MM.1S (cell line): ENCODE results near the gene SNTG2.

Experiments
- DNase-seq: peaks from one replicate; pipeline ENCODE4 v3.0.0-alpha.2; 2015
- H2AFZ ChIP-seq: fragments of 300-600 bp; sonication (generic); 2 replicates; pipeline ENCODE4 v1.6.0; 2016; ENCODE audit warnings: antibody characterized with exemption, low read length
- H3F3A ChIP-seq: fragments of 300-600 bp; sonication (generic); 2 replicates; pipeline ENCODE4 v1.6.1; 2016; ENCODE audit warnings: mild to moderate bottlenecking, antibody characterized with exemption, low read length, moderate library complexity, mixed read lengths; ENCODE audit not compliant: insufficient read depth
- H3K27ac ChIP-seq: fragments of 300-600 bp; sonication (generic); 2 replicates; pipeline ENCODE4 v1.5.1; 2016; ENCODE audit warnings: mild to moderate bottlenecking, low read length
- H3K27me3 ChIP-seq: fragments of 300-600 bp; sonication (generic); replicated peaks from 2 replicates; pipeline ENCODE4 v1.6.0; 2016; ENCODE audit warnings: low read length; ENCODE audit not compliant: insufficient read depth
- H3K36me3 ChIP-seq: fragments of 300-600 bp; sonication (generic); replicated peaks from 2 replicates; pipeline ENCODE4 v1.6.1; 2016; ENCODE audit warnings: mild to moderate bottlenecking, low read length, mixed read lengths; ENCODE audit not compliant: insufficient read depth
- H3K4me1 ChIP-seq: fragments of 300-600 bp; sonication (generic); 2 replicates; pipeline ENCODE4 v1.6.1; 2016; ENCODE audit warnings: low read length, mixed read lengths
- H3K4me2 ChIP-seq: fragments of 300-600 bp; sonication (generic); 2 replicates; pipeline ENCODE4 v1.6.0; 2016; ENCODE audit warnings: low read depth, low read length
- H3K4me3 ChIP-seq: fragments of 300-600 bp; sonication (generic); 2 replicates; pipeline ENCODE4 v1.5.1; 2016; ENCODE audit warnings: low read length, mixed read lengths
- H3K79me2 ChIP-seq: fragments of 300-600 bp; sonication (generic); 2 replicates; pipeline ENCODE4 v1.6.1; 2016; ENCODE audit warnings: mixed run types, low read length, mixed read lengths
- H3K9ac ChIP-seq: fragments of 300-600 bp; sonication (generic); 2 replicates; pipeline ENCODE4 v1.6.1; 2016; ENCODE audit warnings: low read length, mixed read lengths
- H3K9me2 ChIP-seq: fragments of 300-600 bp; sonication (generic); replicated peaks from 2 replicates; pipeline ENCODE4 v1.6.1; 2016; ENCODE audit warnings: mild to moderate bottlenecking, low read length, mixed read lengths; ENCODE audit not compliant: insufficient read depth
- H3K9me3 ChIP-seq: fragments of 300-600 bp; sonication (generic); replicated peaks from 2 replicates; pipeline ENCODE4 v1.6.1; 2016; ENCODE audit warnings: mild to moderate bottlenecking, low read length, mixed read lengths; ENCODE audit not compliant: insufficient read depth
- H4K20me1 ChIP-seq: fragments of 300-600 bp; sonication (generic); 2 replicates; pipeline ENCODE4 v1.6.1; 2016; ENCODE audit warnings: mild to moderate bottlenecking, low read length, moderate library complexity, mixed read lengths; ENCODE audit not compliant: insufficient read depth
- CTCF ChIP-seq: fragments of 300-600 bp; sonication (generic); IDR thresholded peaks from 2 replicates; pipeline ENCODE4 v1.5.1; 2016; ENCODE audit warnings: antibody characterized with exemption, low read length, mixed read lengths
- EZH2 ChIP-seq: fragments of 300-600 bp; sonication (generic); optimal IDR thresholded peaks from 2 replicates; pipeline ENCODE3; 2017; ENCODE audit warnings: low read depth, mild to moderate bottlenecking, antibody characterized with exemption, low read length, mixed read lengths
- EZH2phosphoT487 ChIP-seq: fragments of 300-600 bp; sonication (generic); IDR thresholded peaks from 2 replicates; pipeline ENCODE4 v1.6.1; 2018; ENCODE audit warnings: antibody characterized with exemption, low read length

The SNTG2 gene

GRCh38 chr2:904246-905024 lies 46.2 kb upstream of the SNTG2 start:
- no peak overlapping the region for H3K4me2 ChIP-seq
- H3F3A ChIP-seq: no peaks in the 10 kb centered on the region
- DNase-seq: no peak
- no peaks in the 10 kb centered on the region for H3K36me3 ChIP-seq
- no peak overlapping the region for H3K9ac ChIP-seq
- no peak overlapping the region for H2AFZ ChIP-seq
- H3K4me1 ChIP-seq: no peaks in the 10 kb centered on the region
- no peaks in the 10 kb centered on the region for H3K27me3 ChIP-seq
- H3K9me2 ChIP-seq: no peaks in the 10 kb centered on the region
- no peaks in the 10 kb centered on the region for H3K9me3 ChIP-seq
- H3K27ac ChIP-seq: no peak overlapping the region
- TF ChIP-seq CTCF (no peak), EZH2phosphoT487 (no peak), EZH2 (no peak)
- H3K4me3 ChIP-seq: no peak overlapping the region
- no peaks in the 10 kb centered on the region for H3K79me2 ChIP-seq
- no peaks in the 10 kb centered on the region for H4K20me1 ChIP-seq

- H3K9ac ChIP-seq: no peak overlapping the region
- TF ChIP-seq CTCF (no peak), EZH2phosphoT487 (no peak), EZH2 (no peak)
- H3K4me2 ChIP-seq: no peak overlapping the region
- no peak overlapping the region for H3K27ac ChIP-seq
- H3K79me2 ChIP-seq: no peaks in the 10 kb centered on the region
- H2AFZ ChIP-seq: no peak overlapping the region
- H4K20me1 ChIP-seq: no peaks in the 10 kb centered on the region
- H3K36me3 ChIP-seq: no peaks in the 10 kb centered on the region
- no peak for DNase-seq
- H3K4me1 ChIP-seq: no peaks in the 10 kb centered on the region
- no peak overlapping the region for H3K4me3 ChIP-seq
- H3F3A ChIP-seq: no peaks in the 10 kb centered on the region
- H3K9me2 ChIP-seq: no peaks in the 10 kb centered on the region
- no peaks in the 10 kb centered on the region for H3K27me3 ChIP-seq
- no peaks in the 10 kb centered on the region for H3K9me3 ChIP-seq
Measured at GRCh38 chr2:905091-905832, 45.4 kb upstream of the SNTG2 start.

DNA sequence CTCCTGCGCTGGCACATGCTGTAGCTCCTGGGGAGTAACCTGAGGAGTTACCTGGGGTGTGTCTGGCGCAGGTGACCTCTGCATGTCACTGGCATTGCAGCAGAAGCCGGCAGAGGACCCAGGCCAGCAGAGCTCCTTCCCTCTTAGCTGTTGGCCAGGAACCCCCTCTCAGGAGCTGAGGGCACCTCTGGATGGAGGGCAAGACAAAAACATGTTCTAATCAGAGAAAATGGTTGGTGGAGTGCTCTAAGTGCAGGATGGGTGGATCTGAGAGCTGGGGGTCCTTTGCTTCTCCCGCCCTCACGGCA lies 44.9 kb upstream of the SNTG2 start:
- Histone ChIP-seq H3K79me2 (no peaks in the 10 kb centered on the region), H3K36me3 (no peaks in the 10 kb centered on the region), H3K9me2 (no peaks in the 10 kb centered on the region), H2AFZ (no peak overlapping the region), H3K9ac (no peak overlapping the region), H3F3A (no peaks in the 10 kb centered on the region), H3K27me3 (no peaks in the 10 kb centered on the region), H4K20me1 (no peaks in the 10 kb centered on the region), H3K9me3 (no peaks in the 10 kb centered on the region), H3K4me1 (no peaks in the 10 kb centered on the region), H3K4me2 (no peak overlapping the region), H3K27ac (no peak overlapping the region), H3K4me3 (no peak overlapping the region)
- TF ChIP-seq EZH2 (no peak), EZH2phosphoT487 (no peak), CTCF (no peak)
- DNase-seq: no peak
